K562 (cell line): Measurements from ENCODE around the gene NAPB. TPM values are rescaled to one million over a fixed set of nuclear protein-coding genes. Genes with fewer than 3 reads are reported as not detected.

Experiments
- ATAC-seq: fragments of 200-7000 bp; cut with Tn5 transposase; 3 replicates; pipeline ENCODE4 v1.9.1; 2020; ENCODE audit warnings: moderate library complexity
- BruUV-seq: library from RNA; stranded (reverse); fragments of 400-500 nt; replicated peaks from 2 replicates; lab custom pipeline; 2021; lab: Mats Ljungman, UMichigan
- CTCF ChIA-PET: fragments of 300-600 bp; formaldehyde crosslinking; extraction: SDS; loops from one replicate; lab custom pipeline; 2021; ENCODE audit warnings: low intra/inter-chr PET ratio; lab: Yijun Ruan, JAX
- POLR2A ChIA-PET: fragments of 300-600, 350-650 bp; sonication (Branson Sonifier 250); formaldehyde crosslinking; extraction: SDS; loops from one replicate; lab custom pipeline; 2021; ENCODE audit warnings: antibody characterized with exemption, inconsistent platforms; lab: Yijun Ruan, JAX
- DNase-seq, 4 experiments: peaks; one replicate each; pipeline versions ENCODE4 v3.0.0 to v3.0.0-alpha.2; 2011 to 2018; ENCODE audit warnings: low spot score in 3 of 4, mixed read lengths in 3 of 4; ENCODE audit errors: extremely low read depth in 1 of 4
- FAIRE-seq: peaks from 2 replicates; lab custom pipeline; 2011; peaks lifted over from hg19 to GRCh38; lab: Jason Lieb, UNC
- H2AFZ ChIP-seq: 2 replicates; pipeline ENCODE4 v1.6.0; 2011; ENCODE audit warnings: low read depth, low read length, control low read depth, inconsistent platforms
- H3K27ac ChIP-seq: fragments of 200-600 bp; 3 replicates; pipeline ENCODE4 v1.8.0; 2011; ENCODE audit warnings: low read depth, mild to moderate bottlenecking, control low read depth, inconsistent platforms, low read length, moderate library complexity, mixed read lengths; ENCODE audit errors: extremely low read depth
- H3K27me3 ChIP-seq, 2 experiments: fragments of 300-600 bp in 1 of 2; 2 replicates in 1 of 2; 3 replicates in 1 of 2; pipeline versions ENCODE4 v1.6.0 to v1.8.0; 2011; ENCODE audit warnings: inconsistent platforms in 2 of 2, low read length in 2 of 2, mild to moderate bottlenecking in 1 of 2, mixed read lengths in 1 of 2, moderate library complexity in 1 of 2; ENCODE audit not compliant: control insufficient read depth in 2 of 2, insufficient read depth in 2 of 2
- H3K36me3 ChIP-seq: fragments of 300-600 bp; 3 replicates; pipeline ENCODE4 v1.8.0; 2011; ENCODE audit warnings: mild to moderate bottlenecking, low read length, inconsistent platforms; ENCODE audit not compliant: control insufficient read depth, insufficient read depth
- H3K4me1 ChIP-seq, 2 experiments: fragments of 200-600 bp in 1 of 2; replicated peaks in 1 of 2; 2 replicates in 1 of 2; 3 replicates in 1 of 2; pipeline versions ENCODE4 v1.5.1 to v1.8.0; 2011; ENCODE audit warnings: inconsistent platforms in 2 of 2, low read length in 2 of 2, mild to moderate bottlenecking in 1 of 2, mixed read lengths in 1 of 2, moderate library complexity in 1 of 2; ENCODE audit not compliant: control insufficient read depth in 2 of 2, insufficient read depth in 2 of 2
- H3K4me2 ChIP-seq: 2 replicates; pipeline ENCODE4 v1.6.1; 2011; ENCODE audit warnings: low read length, control low read depth, inconsistent platforms, mixed read lengths; ENCODE audit not compliant: insufficient read depth
- H3K4me3 ChIP-seq: fragments of 200-600 bp; sonication (generic), shearing (Covaris generic); 2 replicates; pipeline ENCODE4 v1.5.1; 2016; ENCODE audit warnings: control low read depth, inconsistent platforms
- H3K79me2 ChIP-seq: fragments of 200-600 bp; 3 replicates; pipeline ENCODE4 v1.8.0; 2011; ENCODE audit warnings: low read length, inconsistent platforms; ENCODE audit not compliant: control insufficient read depth, insufficient read depth
- H3K9ac ChIP-seq, 2 experiments: 2 replicates each; pipeline versions ENCODE4 v1.6.0 to v1.6.1; 2011; ENCODE audit warnings: low read depth in 2 of 2, low read length in 2 of 2, control low read depth in 1 of 2, inconsistent platforms in 1 of 2, mild to moderate bottlenecking in 1 of 2, mixed read lengths in 1 of 2; ENCODE audit not compliant: insufficient read depth in 1 of 2
- H3K9me1 ChIP-seq: one replicate; pipeline ENCODE4 v1.6.0; 2011; ENCODE audit warnings: inconsistent platforms, mild to moderate bottlenecking, low read length, moderate library complexity; ENCODE audit not compliant: control insufficient read depth, insufficient read depth
- H3K9me3 ChIP-seq: replicated peaks from 2 replicates; pipeline ENCODE4 v1.5.1; 2011; ENCODE audit warnings: low read depth, low read length, inconsistent platforms; ENCODE audit not compliant: control insufficient read depth, insufficient read depth
- H4K20me1 ChIP-seq: replicated peaks from 2 replicates; pipeline ENCODE4 v1.6.1; 2011; ENCODE audit warnings: low read length, inconsistent platforms, mixed read lengths; ENCODE audit not compliant: control insufficient read depth, insufficient read depth
- CSDE1 ChIP-seq, 2 experiments: fragments of 450-650 bp; IDR thresholded peaks; 2 replicates each; pipeline ENCODE4 v1.6.1; 2016; ENCODE audit warnings: mild to moderate bottlenecking in 1 of 2
- EP300 ChIP-seq: IDR thresholded peaks from 2 replicates; pipeline ENCODE4 v1.6.1; 2012; ENCODE audit warnings: low read length, improper control_type of control experiment
- MCM5 ChIP-seq: fragments of 450-650 bp; IDR thresholded peaks from 2 replicates; pipeline ENCODE4 v1.6.1; 2016; ENCODE audit warnings: low read depth
- PHB ChIP-seq: fragments of 250-450 bp; sonication (Bioruptor Pico); IDR thresholded peaks from 2 replicates; pipeline ENCODE4 v1.5.0; 2021
- PHF21A ChIP-seq: fragments of 450-650 bp; IDR thresholded peaks from 2 replicates; pipeline ENCODE4 v1.6.1; 2017; ENCODE audit warnings: low read depth, borderline replicate concordance
- RFX1 ChIP-seq: fragments of 450-650 bp; IDR thresholded peaks from 2 replicates; pipeline ENCODE4 v1.6.1; 2016; ENCODE audit warnings: mild to moderate bottlenecking, moderate library complexity
- U2AF2 ChIP-seq: fragments of 200-400 bp; formaldehyde crosslinking; optimal IDR thresholded peaks from 2 replicates; pipeline ENCODE3; 2017; ENCODE audit warnings: low read depth, mild to moderate bottlenecking, low read length
- XRCC3 ChIP-seq: fragments of 450-650 bp; IDR thresholded peaks from 2 replicates; pipeline ENCODE4 v1.6.1; 2017; ENCODE audit warnings: mild to moderate bottlenecking, moderate library complexity
- ZNF143 ChIP-seq: sonication (generic); formaldehyde crosslinking; IDR thresholded peaks from 2 replicates; pipeline ENCODE4 v1.9.0; 2022; ENCODE audit warnings: mild to moderate bottlenecking, missing genetic modification reagents
- WGBS: fragments of 100-300 bp; shearing (Covaris generic); methylation state at CpG from one replicate; pipeline ENCODE4 v1.1.6; 2016; ENCODE audit warnings: low coverage, mixed read lengths; ENCODE audit not compliant: insufficient coverage; ENCODE audit errors: missing lambda C conversion rate; 5-methylcytosine and 5-hydroxymethylcytosine counted together
- in situ Hi-C: fragments of 300-500 bp; cut with MboI; formaldehyde crosslinking; loops from 4 replicates; pipeline ENCODE4 v1.15.0; 2018; ENCODE audit warnings: inconsistent platforms, mixed read lengths
- intact Hi-C: fragments of 100-400 bp; cut with micrococcal nuclease; formaldehyde crosslinking; loops from 2 replicates; pipeline ENCODE4 v1.14.2; 2022
- polyA plus RNA-seq, 8 experiments: library from polyadenylated mRNA; depleted of rRNA in 4 of 8; stranded (reverse) in 5 of 8; unstranded in 3 of 8; fragments of >200 nt; fragmentation: Nextera tagmentation in 2 of 8; fragmentation: Illumina TruSeq in 1 of 8; extraction: Ambion mirVana in 2 of 8; extraction: Trizol in 1 of 8; gene quantifications; 2 replicates each; pipeline versions ENCODE4 v1.2.1 to v1.2.3, GENCODE V29; 2011 to 2014; ENCODE audit warnings: inconsistent platforms in 1 of 8, missing spikeins in 1 of 8
- total RNA-seq, 7 experiments: library from RNA; depleted of rRNA in 6 of 7; stranded (reverse); fragments of >200 nt in 6 of 7; fragmentation: Illumina TruSeq in 2 of 7; extraction: Trizol in 2 of 7; gene quantifications; 2 replicates each; pipeline versions ENCODE4 v1.2.1 to v1.2.3, GENCODE V29; 2011 to 2021; ENCODE audit warnings: low replicate concordance in 1 of 7
- TF ChIP-seq, protein P1 (sequence below): fragments of 250-450 bp; sonication (Bioruptor Pico); IDR thresholded peaks from 2 replicates; pipeline ENCODE4 v1.8.0; 2021; ENCODE audit warnings: mild to moderate bottlenecking, moderate library complexity
- TF ChIP-seq, protein P2 (sequence below), 2 experiments: fragments of 450-650 bp in 1 of 2; sonication (generic) in 1 of 2; formaldehyde crosslinking in 1 of 2; IDR thresholded peaks in 1 of 2; conservative IDR thresholded peaks in 1 of 2; 2 replicates each; pipeline versions ENCODE4 v1.6.1 to v1.8.1; 2016 to 2023; ENCODE audit warnings: mild to moderate bottlenecking in 2 of 2, moderate library complexity in 2 of 2, inconsistent platforms in 1 of 2, missing genetic modification reagents in 1 of 2

The NAPB gene
- total and polyA plus RNA-seq, 9 of the 15 experiments (the other 6 are each of a cell fraction or from before 2014, with no cell fraction given) = 1.4 to 7.7 (median 5.2) TPM

DNA sequence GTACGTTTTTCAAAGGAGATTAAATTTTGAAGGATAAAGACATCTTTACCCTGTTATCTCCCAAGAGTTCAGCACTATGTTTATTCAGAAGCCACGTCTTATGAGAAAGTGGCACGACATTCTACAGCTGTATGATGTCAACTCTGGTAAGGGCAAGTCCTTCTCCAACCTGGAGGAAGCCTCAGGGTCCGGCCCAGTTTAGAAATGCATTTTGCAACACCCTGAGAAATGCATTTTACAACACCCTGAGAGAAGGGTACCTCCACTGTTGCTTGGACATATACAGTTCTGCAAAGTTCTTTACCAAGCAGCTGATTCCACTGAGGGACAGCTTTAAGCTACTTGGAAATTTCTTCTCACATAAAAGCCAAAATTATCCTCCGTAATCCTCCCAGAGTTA, 17.5 kb downstream of the NAPB start:
- ChIA-PET POLR2A (interaction anchor here (1.0 kb wide), 1 partner anchor 16 kb away, joined by 5 read pairs; no protein-coding TSS in a partner anchor), CTCF (no interaction called here)
- 66% methylated on average over 5 of the region's 5 CpGs for WGBS
- Histone ChIP-seq H3K79me2 (peaks cover 52% of the 10 kb centered on the region), H3K9me1 (no peaks in the 10 kb centered on the region), H3K9ac (no peak overlapping the region), H2AFZ (no peak overlapping the region), H3K4me3 (no peak overlapping the region), H4K20me1 (no peaks in the 10 kb centered on the region), H3K36me3 (peaks cover 29% of the 10 kb centered on the region; the same call in 2 of the 3 replicates), H3K4me1 (no peaks in the 10 kb centered on the region), H3K27ac (no peak overlapping the region), H3K4me2 (no peak overlapping the region), H3K9me3 (no peaks in the 10 kb centered on the region)
- FAIRE-seq (no peak), DNase-seq (no peak)
- in situ Hi-C loops = no loop called here
- intact Hi-C loops = no loop called here
- BruUV-seq = no TSS peak
- TF ChIP-seq ZNF143 (CRISPR knock-in tag) (no peak), PHB (no peak), PHF21A (no peak), XRCC3 (no peak), MCM5 (no peak), RFX1 (no peak), U2AF2 (no peak), EP300 (no peak), CSDE1 (IDR thresholded peaks at IDR 0.05) (no peak)
- TF ChIP-seq, protein P1, sequence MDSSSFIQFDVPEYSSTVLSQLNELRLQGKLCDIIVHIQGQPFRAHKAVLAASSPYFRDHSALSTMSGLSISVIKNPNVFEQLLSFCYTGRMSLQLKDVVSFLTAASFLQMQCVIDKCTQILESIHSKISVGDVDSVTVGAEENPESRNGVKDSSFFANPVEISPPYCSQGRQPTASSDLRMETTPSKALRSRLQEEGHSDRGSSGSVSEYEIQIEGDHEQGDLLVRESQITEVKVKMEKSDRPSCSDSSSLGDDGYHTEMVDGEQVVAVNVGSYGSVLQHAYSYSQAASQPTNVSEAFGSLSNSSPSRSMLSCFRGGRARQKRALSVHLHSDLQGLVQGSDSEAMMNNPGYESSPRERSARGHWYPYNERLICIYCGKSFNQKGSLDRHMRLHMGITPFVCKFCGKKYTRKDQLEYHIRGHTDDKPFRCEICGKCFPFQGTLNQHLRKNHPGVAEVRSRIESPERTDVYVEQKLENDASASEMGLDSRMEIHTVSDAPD (CRISPR knock-in tag) = no peak
- TF ChIP-seq, protein P2, sequence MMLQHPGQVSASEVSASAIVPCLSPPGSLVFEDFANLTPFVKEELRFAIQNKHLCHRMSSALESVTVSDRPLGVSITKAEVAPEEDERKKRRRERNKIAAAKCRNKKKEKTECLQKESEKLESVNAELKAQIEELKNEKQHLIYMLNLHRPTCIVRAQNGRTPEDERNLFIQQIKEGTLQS (IDR thresholded peaks at IDR 0.05) = no peak
- TF ChIP-seq, protein P2 (CRISPR knock-in tag; conservative IDR thresholded peaks at IDR 0.05) = no peak
- TF ChIP-seq, all 486 proteins: peak for 0
- ATAC-seq = no peak
- H3K27me3 ChIP-seq = no peaks in the 10 kb centered on the region
